Ectodermal cell (in vitro differentiated cells): Measurements from ENCODE around the gene SLC34A2. TPM values are rescaled to one million over a fixed set of nuclear protein-coding genes. Genes with fewer than 3 reads are reported as not detected.
A peak's percentile ranks its signal among the peaks of the same experiment; 100 is the strongest.
"Not testable (repeated sequence)": the region's sequence is repeated elsewhere in the genome, so short reads cannot be mapped to it uniquely, and the experiment has no call there.

Source experiments
- H3K27ac ChIP-seq: 2 replicates; pipeline ENCODE4 v1.7.0; 2013; ENCODE audit warnings: mild to moderate bottlenecking, low read depth, low read length; ENCODE audit not compliant: insufficient read depth, poor library complexity, severe bottlenecking
- H3K27me3 ChIP-seq: 2 replicates; pipeline ENCODE4 v1.7.0; 2013; ENCODE audit warnings: mild to moderate bottlenecking, low read length; ENCODE audit not compliant: insufficient read depth, control insufficient read depth, poor library complexity, severe bottlenecking
- H3K36me3 ChIP-seq: one replicate; pipeline ENCODE4 v1.7.0; 2013; ENCODE audit warnings: low read length; ENCODE audit not compliant: control insufficient read depth, insufficient read depth
- H3K4me1 ChIP-seq: one replicate; pipeline ENCODE4 v1.7.0; 2013; ENCODE audit warnings: low read length; ENCODE audit not compliant: control insufficient read depth, insufficient read depth
- H3K4me3 ChIP-seq: 2 replicates; pipeline ENCODE4 v1.7.0; 2013; ENCODE audit warnings: low read depth, low read length, control low read depth; ENCODE audit not compliant: insufficient read depth
- H3K9me3 ChIP-seq: 2 replicates; pipeline ENCODE4 v1.7.0; 2013; ENCODE audit warnings: mild to moderate bottlenecking, low read length, moderate library complexity; ENCODE audit not compliant: control insufficient read depth
- WGBS, 2 experiments: methylation state at CpG; one replicate each; pipeline ENCODE4 v1.1.7; 2013; ENCODE audit warnings: missing lambda C conversion rate in 2 of 2; 5-methylcytosine and 5-hydroxymethylcytosine counted together
- polyA plus RNA-seq, 4 experiments: library from polyadenylated mRNA; stranded (reverse); fragments of 50-300 nt; gene quantifications; one replicate each; pipeline ENCODE4 v1.2.3, GENCODE V29; 2013

SLC34A2 gene, protein sequence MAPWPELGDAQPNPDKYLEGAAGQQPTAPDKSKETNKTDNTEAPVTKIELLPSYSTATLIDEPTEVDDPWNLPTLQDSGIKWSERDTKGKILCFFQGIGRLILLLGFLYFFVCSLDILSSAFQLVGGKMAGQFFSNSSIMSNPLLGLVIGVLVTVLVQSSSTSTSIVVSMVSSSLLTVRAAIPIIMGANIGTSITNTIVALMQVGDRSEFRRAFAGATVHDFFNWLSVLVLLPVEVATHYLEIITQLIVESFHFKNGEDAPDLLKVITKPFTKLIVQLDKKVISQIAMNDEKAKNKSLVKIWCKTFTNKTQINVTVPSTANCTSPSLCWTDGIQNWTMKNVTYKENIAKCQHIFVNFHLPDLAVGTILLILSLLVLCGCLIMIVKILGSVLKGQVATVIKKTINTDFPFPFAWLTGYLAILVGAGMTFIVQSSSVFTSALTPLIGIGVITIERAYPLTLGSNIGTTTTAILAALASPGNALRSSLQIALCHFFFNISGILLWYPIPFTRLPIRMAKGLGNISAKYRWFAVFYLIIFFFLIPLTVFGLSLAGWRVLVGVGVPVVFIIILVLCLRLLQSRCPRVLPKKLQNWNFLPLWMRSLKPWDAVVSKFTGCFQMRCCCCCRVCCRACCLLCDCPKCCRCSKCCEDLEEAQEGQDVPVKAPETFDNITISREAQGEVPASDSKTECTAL
- 0.85 TPM for polyA plus RNA-seq (2013, experiment 1 of 4)
- polyA plus RNA-seq (2013, experiment 2 of 4), result 1.1 TPM
- 0.85 TPM for polyA plus RNA-seq (2013, experiment 3 of 4)
- polyA plus RNA-seq (2013, experiment 4 of 4), result 0.89 TPM

DNA sequence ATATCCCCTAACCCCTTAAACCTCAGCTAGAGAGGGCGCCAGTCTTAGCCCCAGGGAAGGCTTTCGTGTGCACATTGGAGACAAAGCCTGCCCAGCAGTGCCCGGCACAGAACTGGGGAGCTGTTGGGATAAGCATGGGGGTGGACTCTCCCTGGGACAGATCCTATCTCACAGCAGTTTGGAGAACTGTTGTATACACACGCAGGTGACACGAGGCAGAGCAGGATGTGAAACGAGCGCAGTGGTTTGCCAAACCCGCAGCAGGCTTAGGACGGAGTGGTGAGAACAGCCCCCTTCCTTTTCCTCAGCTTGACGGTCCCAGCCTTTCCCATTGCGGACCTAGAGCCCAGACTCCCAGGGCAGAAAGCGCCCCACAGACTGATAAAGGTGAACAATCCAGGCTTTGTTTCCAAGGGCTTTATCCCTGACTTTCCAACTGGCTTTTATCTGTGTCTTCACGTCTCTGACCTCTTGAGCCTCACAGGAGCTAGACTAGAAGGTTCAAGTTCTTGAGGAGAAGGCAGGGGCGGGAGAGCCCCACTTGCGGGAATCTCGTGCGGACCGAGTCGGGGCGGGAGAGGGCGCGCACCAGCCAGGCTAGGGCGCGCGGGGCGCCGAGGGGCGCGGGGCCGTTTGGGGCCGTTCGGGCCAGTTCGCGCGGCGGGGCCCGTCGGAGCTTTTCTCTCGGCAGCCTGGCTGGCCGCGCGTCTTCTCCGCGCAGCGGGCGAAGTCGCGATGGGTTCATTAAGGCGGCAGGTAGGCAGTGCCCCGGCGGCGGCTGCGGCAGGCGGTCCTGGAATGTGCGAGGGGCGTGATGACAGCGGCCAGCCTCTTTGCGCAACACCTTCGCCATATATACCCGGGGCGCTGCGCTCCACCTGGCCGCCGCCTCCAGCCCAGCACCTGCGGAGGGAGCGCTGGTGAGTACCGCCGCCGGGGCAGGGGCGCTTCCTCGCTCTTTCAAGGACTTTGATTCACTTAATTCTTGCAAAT, at the start of gene SLC34A2:
Gene SLC34A2 (plus strand): TSS at position 881 of the 993 bp plus-strand sequence. CDS start 6,650 bp downstream, outside the sequence.
- Histone ChIP-seq H3K4me3 (peak within 1 kb of the TSS; percentile 29), H3K27ac (no peak within 1 kb of the TSS), H3K4me1 (peaks cover 25% of the 10 kb centered on the region), H3K27me3 (peaks cover 36% of the 10 kb centered on the region), H3K36me3 (no peaks in the 10 kb centered on the region), H3K9me3 (no peaks in the 10 kb centered on the region)
- WGBS, 2 experiments, result 4% methylated on average over 71 of the region's 71 CpGs

DNA sequence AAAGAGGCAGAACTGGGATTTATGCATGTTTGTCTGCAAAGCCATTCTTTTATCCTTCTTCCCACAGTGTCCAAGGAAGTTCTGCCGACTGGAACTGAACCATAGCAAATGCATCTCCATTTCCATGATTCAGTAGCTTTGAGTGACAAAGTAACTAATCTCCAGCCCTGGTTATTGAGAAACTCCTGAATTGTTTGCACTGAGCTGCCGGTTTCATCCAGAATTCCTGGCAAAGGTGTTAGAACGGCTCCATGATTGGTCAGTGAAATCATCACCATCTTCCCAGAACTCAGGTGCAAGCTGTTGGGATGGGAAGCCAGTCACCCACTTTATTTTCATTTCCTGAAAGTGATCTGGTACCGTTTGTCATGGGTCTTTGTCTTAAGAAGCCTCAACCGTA, 47.0 kb upstream of the SLC34A2 start:
- H3K9me3 ChIP-seq, result no peaks in the 10 kb centered on the region
- no peaks in the 10 kb centered on the region for H3K27me3 ChIP-seq
- H3K4me1 ChIP-seq, result no peaks in the 10 kb centered on the region
- H3K27ac ChIP-seq, result no peak overlapping the region
- 94% methylated on average over 5 of the region's 5 CpGs for WGBS, 2 experiments
- H3K4me3 ChIP-seq, result no peak overlapping the region
- H3K36me3 ChIP-seq, result no peaks in the 10 kb centered on the region

DNA sequence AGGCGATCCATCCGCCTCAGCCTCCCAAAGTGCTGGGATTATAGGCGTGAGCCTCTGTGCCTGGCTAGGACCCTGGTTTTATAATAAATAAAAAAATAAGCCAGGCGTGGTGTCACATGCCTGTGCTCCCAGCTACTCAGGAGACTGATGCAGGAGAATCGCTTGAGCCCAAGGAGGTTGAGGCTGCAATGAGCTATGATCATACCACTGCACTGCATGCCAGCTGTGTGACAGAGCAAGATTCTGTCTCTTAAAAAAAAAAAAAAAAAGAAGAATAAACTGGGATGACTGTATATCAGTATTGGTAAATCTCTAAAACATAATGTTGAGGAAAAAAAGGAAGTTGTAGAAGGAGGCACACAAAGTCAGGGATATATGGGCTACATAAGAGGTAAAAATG, 45.7 kb upstream of the SLC34A2 start:
- 91 to 95% methylated on average over 5 of the region's 5 CpGs for WGBS, 2 experiments
- Histone ChIP-seq H3K9me3 (no peaks in the 10 kb centered on the region), H3K27me3 (no peaks in the 10 kb centered on the region), H3K27ac (no peak overlapping the region), H3K4me1 (no peaks in the 10 kb centered on the region), H3K4me3 (no peak overlapping the region), H3K36me3 (no peaks in the 10 kb centered on the region)

DNA sequence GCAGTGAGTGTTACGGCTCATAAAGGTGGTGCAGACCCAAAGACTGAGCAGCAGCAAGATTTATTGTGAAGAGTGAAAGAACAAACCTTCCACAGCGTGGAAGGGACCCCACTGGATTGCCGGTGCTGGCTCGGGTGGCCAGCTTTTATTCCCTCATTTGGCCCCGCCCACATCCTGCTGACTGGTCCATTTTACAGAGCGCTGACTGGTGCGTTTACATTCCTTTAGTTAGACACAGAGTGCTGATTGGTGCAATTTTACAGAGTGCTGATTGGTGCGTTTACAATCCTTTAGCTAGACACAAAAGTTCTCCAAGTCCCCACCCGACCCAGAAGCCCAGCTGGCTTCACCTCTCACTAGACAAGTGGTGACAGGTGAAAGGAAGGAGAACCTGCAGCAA, 42.0 kb upstream of the SLC34A2 start:
- H3K27ac ChIP-seq, H3K4me1 ChIP-seq, H3K4me3 ChIP-seq, H3K27me3 ChIP-seq, H3K9me3 ChIP-seq, H3K36me3 ChIP-seq: not testable (repeated sequence)
- WGBS, 2 experiments, result 91 to 95% methylated on average over 9 of the region's 9 CpGs

DNA sequence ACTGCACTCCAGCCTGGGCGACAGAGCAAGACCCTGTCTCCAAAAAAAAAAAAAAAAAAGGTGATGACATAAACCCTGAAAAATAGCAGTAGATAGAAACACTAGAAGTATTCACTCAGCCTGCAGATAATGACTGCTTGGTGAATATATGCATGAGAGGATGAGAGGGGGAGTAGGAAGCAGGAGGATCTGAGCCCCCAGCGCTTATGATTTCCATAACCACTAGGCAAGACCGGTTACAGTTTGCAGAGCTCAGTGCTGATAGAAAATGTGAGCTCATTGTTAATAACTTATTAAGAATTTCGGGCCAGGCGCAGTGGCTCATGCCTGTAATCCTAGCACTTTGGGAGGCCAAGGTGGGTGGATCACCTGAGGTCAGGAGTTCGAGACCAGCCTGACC, 40.8 kb upstream of the SLC34A2 start:
- Histone ChIP-seq H3K9me3 (no peaks in the 10 kb centered on the region), H3K4me1 (no peaks in the 10 kb centered on the region), H3K36me3 (no peaks in the 10 kb centered on the region), H3K4me3 (no peak overlapping the region), H3K27me3 (no peaks in the 10 kb centered on the region), H3K27ac (no peak overlapping the region)
- WGBS, 2 experiments, result 85% methylated on average over 6 of the region's 6 CpGs

DNA sequence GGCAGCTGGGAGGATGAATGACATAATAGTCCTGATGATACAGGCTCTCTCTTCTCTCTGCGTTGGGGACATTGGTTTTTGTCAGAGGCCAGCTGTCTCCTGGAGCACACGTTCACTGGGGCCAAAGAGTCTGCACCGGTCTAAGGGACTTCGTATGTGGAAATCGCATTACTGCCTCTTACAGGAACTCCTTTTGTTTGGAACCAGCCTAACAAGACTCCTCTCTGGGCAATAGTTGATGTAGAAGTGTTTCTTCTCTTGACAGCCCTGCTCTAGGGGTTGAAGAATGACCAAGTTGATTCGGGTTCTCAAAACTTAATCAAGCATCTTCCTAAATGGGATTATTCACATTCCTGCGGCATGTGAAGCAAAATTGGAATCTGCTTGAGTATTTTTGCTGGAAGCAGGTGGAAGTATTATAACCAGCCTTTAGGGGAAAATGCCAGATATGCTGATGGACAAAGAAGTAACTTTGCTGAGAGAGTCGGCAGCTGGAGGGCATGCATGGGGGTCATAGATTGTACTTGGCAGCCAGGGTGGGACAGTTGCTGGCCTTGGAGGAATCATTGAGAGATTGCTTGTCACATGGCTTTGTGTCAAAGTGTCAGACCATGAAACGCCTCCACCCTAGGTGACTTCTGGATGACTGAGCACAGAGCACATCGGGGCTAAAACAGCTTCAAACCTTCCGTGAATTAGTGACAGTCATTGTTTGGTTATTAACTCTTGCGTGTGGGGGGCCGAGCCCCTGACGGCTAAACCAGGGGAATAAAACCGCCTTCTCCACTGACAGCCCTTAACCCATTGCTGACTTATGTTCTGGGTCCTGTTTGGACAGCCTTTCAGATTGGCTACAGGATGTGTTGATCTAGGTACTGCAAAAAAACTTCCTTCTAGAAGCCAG, 34.4 kb upstream of the SLC34A2 start:
- no peak overlapping the region for H3K4me3 ChIP-seq
- 50% methylated on average over 15 of the region's 15 CpGs for WGBS, 2 experiments
- no peaks in the 10 kb centered on the region for H3K27me3 ChIP-seq
- no peaks in the 10 kb centered on the region for H3K9me3 ChIP-seq
- no peaks in the 10 kb centered on the region for H3K36me3 ChIP-seq
- no peak overlapping the region for H3K27ac ChIP-seq
- peaks cover 12% of the 10 kb centered on the region for H3K4me1 ChIP-seq

DNA sequence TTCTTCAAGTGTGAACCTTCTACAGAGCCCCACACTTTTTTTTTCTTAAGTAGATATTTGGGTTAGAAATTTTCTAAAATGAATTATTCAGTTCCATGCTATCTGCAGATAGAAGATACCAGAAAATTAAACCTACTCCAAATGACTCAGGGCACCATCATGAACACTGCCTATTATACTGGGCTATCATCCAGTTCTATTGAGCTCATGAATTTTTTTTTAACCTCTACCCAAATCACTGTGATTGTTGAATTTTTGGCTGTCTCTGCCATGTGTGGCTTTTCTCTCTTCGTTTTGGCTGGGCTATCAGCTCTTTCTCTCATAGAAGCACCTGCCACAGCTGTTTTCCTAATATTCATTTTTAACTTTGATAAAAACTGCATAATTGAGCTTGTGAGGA, 31.0 kb upstream of the SLC34A2 start:
- Histone ChIP-seq H3K4me3 (no peak overlapping the region), H3K27me3 (no peaks in the 10 kb centered on the region), H3K36me3 (no peaks in the 10 kb centered on the region), H3K9me3 (no peaks in the 10 kb centered on the region), H3K4me1 (peaks cover 12% of the 10 kb centered on the region), H3K27ac (no peak overlapping the region)
- 88 to 100% methylated on average over 1 of the region's 1 CpG for WGBS, 2 experiments

DNA sequence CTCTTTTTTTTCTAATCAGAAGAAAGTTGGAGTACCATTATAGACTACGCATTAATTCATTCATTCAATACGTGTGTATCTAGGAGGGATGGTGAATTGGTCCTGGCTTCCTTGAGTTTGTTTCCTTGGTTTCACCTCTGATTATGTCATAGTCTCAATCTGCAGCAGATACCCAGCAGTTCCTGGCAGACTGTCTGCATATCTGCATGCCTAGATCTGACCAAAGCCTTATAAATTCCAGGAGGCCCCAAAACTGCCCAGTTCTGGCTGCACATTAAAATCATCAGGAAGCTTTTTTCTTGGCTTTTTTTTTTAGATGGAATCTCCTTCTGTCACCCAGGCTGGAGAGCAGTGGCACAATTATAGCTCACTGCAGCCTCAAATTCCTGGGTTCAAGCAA, 27.2 kb upstream of the SLC34A2 start:
- Histone ChIP-seq H3K4me3 (no peak overlapping the region), H3K4me1 (no peaks in the 10 kb centered on the region), H3K36me3 (no peaks in the 10 kb centered on the region), H3K9me3 (no peaks in the 10 kb centered on the region), H3K27me3 (no peaks in the 10 kb centered on the region), H3K27ac (no peak overlapping the region)
- WGBS, 2 experiments, result 96 to 100% methylated on average over 2 of the region's 2 CpGs

DNA sequence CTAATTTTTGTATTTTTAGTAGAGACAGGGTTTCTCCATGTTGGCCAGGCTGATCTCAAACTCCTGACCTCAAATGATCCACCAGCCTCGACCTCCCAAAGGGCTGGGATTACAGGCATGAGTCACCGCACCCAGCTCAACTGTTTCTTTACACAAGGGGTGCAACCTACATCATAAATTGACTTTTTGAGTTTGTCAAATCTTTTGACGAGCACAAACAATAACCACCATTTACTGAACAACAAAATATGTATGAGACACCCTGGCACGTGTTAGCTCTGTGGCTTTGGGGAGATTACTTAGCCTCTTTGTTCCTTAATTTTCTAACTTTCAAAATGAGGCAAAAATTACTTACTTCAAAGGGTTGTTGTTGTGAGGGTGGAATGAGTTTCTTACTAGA, 23.5 kb upstream of the SLC34A2 start:
- H3K27me3 ChIP-seq, result no peaks in the 10 kb centered on the region
- no peaks in the 10 kb centered on the region for H3K36me3 ChIP-seq
- WGBS, 2 experiments, result 89 to 94% methylated on average over 4 of the region's 4 CpGs
- H3K9me3 ChIP-seq, result no peaks in the 10 kb centered on the region
- no peak overlapping the region for H3K4me3 ChIP-seq
- H3K4me1 ChIP-seq, result no peaks in the 10 kb centered on the region
- H3K27ac ChIP-seq, result no peak overlapping the region
